Breast epithelium (tissue), 3 donors: Measurements from ENCODE around the gene FYCO1.

Experiments used
- POLR2A ChIP-seq: fragments of 450-650 bp; IDR thresholded peaks from one replicate; pipeline ENCODE4 v1.6.1; 2016; ENCODE audit warnings: antibody characterized with exemption, mild to moderate bottlenecking, moderate library complexity
- POLR2AphosphoS5 ChIP-seq, 3 donors: sonication (generic); formaldehyde crosslinking; IDR thresholded peaks; one replicate each; pipeline ENCODE4 v1.6.1; 2017; ENCODE audit warnings: antibody characterized with exemption in 3 of 3
- TF ChIP-seq, protein P1 (sequence below), 3 donors: fragments of 450-650 bp; IDR thresholded peaks; one replicate each; pipeline ENCODE4 v1.5.1; 2016 to 2017; ENCODE audit warnings: antibody characterized with exemption in 3 of 3, mild to moderate bottlenecking in 3 of 3, moderate library complexity in 3 of 3

DNA sequence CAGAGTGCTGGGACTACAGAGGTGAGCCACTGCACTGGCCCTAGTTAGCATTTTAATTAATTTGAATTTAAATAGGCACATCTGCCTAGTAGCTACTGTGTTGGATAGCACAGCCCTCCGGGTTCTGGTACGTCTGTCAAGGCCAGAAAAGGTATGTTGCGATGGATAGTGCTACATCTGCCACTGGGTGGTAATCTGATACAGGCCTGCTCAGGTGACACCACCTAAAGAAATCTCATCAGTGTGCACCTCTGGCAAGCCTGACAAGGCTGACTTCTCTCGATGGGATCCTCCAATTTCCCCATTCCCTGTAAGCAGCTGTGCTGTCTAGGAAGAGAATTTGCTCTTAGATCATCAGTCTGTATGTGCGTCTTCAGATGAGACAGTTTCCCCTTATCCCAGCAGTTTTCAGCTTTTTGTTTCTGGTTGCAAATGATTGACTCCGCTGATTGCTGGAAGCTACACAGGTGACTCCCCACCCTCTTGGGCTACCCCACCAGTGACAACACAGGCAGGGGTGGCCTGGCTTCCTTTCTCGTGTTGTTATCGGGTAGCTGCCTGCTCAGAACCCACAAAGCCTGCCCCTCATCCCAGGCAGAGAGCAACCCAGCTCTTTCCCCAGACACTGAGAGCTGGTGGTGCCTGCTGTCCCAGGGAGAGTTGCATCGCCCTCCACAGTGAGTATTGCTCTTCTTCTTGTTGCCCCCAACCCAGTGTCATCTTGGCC is 109.5 kb downstream of the FYCO1 start, which contains the start of gene CCR9:
- TF ChIP-seq, protein P1, sequence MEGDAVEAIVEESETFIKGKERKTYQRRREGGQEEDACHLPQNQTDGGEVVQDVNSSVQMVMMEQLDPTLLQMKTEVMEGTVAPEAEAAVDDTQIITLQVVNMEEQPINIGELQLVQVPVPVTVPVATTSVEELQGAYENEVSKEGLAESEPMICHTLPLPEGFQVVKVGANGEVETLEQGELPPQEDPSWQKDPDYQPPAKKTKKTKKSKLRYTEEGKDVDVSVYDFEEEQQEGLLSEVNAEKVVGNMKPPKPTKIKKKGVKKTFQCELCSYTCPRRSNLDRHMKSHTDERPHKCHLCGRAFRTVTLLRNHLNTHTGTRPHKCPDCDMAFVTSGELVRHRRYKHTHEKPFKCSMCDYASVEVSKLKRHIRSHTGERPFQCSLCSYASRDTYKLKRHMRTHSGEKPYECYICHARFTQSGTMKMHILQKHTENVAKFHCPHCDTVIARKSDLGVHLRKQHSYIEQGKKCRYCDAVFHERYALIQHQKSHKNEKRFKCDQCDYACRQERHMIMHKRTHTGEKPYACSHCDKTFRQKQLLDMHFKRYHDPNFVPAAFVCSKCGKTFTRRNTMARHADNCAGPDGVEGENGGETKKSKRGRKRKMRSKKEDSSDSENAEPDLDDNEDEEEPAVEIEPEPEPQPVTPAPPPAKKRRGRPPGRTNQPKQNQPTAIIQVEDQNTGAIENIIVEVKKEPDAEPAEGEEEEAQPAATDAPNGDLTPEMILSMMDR (IDR thresholded peaks at IDR 0.05): no peak
- no peak for TF ChIP-seq POLR2AphosphoS5 (IDR thresholded peaks at IDR 0.05)
- TF ChIP-seq POLR2A: no peak
